GM13976 (cell line): ENCODE data around the gene ART5.

Experiments used
- DNase-seq: peaks from one replicate; pipeline ENCODE4 v3.0.0; 2012; ENCODE audit warnings: low spot score
- CTCF ChIP-seq: IDR thresholded peaks from 2 replicates; pipeline ENCODE4 v1.5.1; 2012; ENCODE audit warnings: borderline replicate concordance, mild to moderate bottlenecking; ENCODE audit not compliant: insufficient read depth; ENCODE audit errors: extremely low read depth, missing control alignments, control extremely low read depth
- in situ Hi-C: fragments of 300-500 bp; cut with MboI; formaldehyde crosslinking; loops from one replicate; pipeline ENCODE4 v1.12.0; 2022; ENCODE audit warnings: low sequenced_read_pairs, mixed read lengths, inconsistent platforms; ENCODE audit not compliant: unreplicated experiment

Gene ART5, protein sequence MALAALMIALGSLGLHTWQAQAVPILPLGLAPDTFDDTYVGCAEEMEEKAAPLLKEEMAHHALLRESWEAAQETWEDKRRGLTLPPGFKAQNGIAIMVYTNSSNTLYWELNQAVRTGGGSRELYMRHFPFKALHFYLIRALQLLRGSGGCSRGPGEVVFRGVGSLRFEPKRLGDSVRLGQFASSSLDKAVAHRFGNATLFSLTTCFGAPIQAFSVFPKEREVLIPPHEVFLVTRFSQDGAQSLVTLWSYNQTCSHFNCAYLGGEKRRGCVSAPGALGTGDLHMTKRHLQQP

DNA sequence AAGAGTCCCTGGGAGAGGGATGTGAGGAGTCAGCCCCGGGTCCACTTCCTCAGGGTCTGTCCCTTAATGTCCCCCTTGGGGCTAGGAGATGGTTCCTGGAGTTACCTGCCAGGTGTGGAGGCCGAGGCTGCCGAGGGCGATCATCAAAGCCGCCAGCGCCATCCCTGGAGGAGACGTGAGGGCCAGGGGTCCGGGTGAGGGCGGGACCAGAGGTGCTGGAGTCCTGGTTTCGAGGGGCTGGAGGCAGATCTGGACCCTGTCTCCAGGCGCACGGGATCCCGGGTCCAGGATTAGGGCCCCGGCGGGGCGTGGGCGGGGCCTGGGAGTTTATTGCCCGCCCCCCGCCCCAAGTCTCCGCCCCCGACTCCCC, at the start of gene ART5:
Gene ART5 (minus strand): TSS at position 292 of the 370 bp plus-strand sequence. CDS start 130 bp downstream, at position 162.
- DNase-seq: no peak
- TF ChIP-seq CTCF: no peak
- in situ Hi-C loops: no loop called here

DNA sequence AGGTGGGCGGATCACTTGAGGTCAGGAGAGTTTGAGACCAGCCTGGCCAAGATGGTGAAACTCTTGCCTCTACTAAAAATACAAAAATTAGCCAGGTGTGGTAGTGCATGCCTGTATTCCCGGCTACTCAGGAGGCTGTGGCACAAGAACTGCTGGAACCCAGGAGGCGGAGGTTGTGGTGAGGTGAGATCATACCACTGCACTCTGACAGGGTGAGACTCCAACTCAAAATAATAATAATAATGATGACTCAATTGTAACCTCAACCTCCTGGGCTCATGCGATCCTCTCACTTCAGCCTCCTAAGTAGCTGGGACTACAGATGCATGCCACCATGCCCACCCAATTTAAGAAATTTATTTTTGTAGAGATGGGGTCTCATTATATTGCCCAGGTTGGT, 45.0 kb upstream of the ART5 start:
- DNase-seq: no peak
- no peak for TF ChIP-seq CTCF
- in situ Hi-C loops: no loop called here

GRCh38 chr11:3685923-3686322, 44.1 kb upstream of the ART5 start:
- in situ Hi-C loops: no loop called here
- no peak for DNase-seq
- no peak for TF ChIP-seq CTCF

DNA sequence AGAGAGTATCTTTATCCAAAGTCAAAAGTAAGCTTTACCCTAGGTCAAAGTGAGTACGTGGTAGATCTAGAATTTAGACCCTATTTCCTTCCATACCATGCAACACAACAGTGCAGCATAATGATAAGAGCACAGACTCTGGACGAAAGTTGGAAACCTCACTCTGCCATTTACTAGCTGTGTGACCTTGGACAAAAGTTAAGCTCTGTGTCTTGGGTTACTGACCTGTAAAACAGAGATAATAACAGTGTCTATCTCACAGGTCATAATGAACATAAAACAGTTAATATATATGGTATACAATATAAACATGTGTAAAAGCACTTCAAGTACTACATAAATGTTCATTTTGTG, 43.0 kb upstream of the ART5 start:
- no peak for TF ChIP-seq CTCF
- in situ Hi-C loops: no loop called here
- DNase-seq: no peak

DNA sequence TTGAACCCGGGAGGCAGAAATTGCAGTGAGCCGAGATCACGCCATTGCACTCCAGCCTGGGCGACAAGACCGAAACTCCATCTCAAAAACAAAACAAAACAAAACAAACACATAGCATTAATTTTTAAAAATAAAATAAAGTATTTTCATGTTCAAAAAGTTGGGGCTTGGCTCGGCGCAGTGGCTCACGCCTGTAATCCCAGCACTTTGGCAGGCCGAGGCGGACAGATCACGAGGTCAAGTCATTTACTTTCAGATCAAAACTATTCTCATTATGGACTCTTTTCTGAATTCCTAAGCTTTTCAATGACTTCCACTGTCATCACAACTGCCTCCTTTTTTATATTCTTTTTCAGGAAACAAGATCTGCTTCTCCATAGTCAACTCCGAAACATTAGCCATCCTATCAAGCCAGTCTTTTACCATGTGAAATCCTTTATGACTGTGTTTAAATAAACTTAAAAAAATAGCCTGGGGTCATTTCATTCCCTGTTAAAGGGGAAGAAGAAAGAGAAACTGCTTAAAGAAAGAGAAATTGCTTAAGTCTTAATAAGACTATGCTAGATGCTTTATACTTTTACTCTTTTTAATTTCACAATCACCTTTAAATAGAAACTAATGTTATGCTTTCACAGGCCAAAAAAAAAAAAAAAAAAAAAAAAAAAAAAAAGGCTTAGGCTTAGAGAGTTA, 42.5 kb upstream of the ART5 start:
- in situ Hi-C loops: no loop called here
- TF ChIP-seq CTCF: no peak
- no peak for DNase-seq

DNA sequence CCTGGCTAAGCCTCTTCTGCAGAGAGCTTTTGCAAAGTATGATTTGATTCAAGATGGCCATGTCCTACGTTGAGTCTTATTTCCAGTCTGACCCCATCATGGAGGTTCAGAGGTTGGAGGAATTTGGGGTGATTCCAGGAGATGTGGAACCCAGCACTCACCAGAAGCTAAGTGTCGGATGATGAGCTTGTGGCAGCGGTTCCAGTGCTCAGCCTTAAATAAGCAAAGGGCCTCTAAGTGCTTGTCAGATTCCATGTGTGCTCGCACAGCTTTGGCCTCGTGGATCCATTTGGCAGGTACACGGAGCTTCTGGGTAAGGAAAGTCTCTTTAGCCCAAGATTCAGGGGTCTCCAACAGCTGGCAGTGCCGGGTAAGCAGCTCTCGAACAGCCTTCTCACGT, 41.2 kb upstream of the ART5 start:
- in situ Hi-C loops: no loop called here
- no peak for DNase-seq
- TF ChIP-seq CTCF: no peak
